OCI-M2 (cell line): Measurements from ENCODE around the gene CCBE1.
"Not testable (repeated sequence)": the region's sequence is repeated elsewhere in the genome, so short reads cannot be mapped to it uniquely, and the experiment has no call there.

Source experiments
- DNase-seq: peaks from one replicate; lab custom pipeline; 2025; ENCODE audit not compliant: unreplicated experiment; lab: John Stamatoyannopoulos, UW

The CCBE1 gene

DNA sequence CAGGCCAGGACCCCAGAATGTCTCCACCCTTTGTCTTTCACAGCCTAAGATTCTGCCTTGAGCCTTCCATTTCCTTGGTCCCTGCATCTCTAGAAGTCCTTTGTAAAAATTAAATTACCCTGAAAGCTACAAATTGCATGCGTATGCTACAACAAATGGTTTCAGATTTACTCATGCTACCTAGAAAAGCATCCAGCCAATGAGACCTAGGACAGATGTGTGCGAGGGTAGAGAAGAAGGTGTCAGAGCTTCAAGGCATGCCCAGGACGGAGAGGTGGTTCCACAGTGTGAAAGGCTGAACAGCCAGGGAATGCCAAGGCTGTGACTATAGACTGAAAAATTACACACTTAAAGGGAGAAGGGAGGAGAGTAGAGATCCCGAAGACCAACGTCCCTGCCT, 40.2 kb downstream of the CCBE1 start:
- no peak for DNase-seq

DNA sequence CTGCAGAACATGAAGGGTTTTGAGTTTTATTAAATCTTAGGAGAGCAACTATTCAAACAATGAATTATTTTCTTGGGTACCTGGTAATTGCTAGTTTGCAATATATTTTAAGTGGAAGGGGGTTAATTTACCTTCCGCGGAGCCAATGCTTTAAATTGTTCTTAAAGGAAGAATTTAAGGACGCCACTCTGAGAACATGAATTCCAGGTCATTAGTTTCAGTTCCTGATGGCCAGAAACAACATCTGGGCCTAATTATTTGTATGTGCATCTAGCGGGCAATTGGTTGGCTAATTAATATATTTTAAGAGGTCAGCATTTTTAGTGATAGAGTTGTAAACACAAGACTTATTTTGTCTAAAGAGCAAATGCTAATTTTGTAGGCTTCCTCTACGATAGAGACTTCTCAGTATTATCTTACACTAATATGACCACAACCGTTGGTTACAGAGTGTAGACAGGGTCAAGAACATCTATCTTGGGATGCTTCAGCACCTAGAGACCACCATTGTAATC, 40.8 kb downstream of the CCBE1 start:
- no peak for DNase-seq

DNA sequence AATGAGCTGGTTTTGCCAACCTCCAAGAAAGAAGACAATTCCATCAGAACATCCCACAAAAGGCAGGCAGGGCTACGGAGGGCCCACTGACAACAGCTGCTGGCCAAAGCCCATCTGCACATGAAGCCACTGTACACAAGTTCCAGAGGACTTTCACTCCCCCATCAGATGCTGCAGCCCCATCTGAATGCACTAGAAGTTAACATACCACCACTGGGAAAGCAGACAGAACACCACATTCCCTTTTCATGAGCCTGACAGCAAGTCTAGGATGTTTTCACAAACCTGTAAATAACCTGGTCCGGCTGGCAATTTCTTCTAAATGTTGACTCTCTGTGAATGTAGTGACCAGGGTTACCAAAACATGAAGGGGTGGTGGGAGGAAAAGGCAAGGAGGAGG, 41.5 kb downstream of the CCBE1 start:
- no peak for DNase-seq

DNA sequence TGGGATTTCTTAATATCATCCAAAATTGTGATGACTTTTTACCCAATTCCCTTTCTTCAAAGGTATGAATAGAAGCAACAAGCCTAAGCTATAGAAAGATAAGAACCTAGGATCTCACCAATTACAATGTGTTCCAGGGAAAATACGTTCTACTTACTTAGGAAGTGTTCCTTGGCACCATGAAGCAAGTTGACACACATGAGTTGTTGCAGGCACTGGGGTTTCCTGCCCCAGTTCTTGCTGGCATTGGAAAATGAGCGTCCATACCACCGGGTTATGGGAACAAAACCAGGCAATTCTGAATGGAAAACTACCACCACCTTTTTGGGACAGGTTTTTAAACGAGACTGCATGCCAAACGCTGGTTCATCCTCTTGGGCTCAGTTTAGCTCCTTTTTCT, 46.2 kb downstream of the CCBE1 start:
- DNase-seq = no peak

DNA sequence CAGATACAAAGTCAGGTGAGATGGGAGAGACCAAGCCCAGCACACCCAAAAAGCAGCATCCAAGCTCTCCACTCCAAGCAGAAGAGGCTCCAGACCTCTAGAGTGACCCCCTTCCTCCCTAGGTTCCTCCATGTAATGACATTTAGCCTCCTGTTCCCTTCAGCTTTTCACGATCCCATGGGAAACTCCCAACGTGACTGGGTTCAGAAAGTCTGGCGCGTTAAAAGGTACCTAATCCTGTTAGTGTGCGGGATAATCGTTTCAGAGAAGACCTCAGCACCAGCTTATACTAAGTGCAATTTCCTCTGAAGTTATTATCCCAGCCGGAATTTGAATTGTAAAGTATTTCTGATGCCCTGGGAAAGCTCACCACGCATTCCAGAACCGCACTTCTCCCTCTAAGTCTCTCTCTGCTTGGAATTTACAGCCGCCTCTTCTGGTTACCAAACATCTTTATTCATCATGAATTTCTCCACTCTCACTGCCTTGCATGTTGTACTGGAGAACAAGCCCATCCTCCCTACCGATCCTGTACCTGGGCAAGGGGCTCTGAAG, 46.9 kb downstream of the CCBE1 start:
- no peak for DNase-seq

DNA sequence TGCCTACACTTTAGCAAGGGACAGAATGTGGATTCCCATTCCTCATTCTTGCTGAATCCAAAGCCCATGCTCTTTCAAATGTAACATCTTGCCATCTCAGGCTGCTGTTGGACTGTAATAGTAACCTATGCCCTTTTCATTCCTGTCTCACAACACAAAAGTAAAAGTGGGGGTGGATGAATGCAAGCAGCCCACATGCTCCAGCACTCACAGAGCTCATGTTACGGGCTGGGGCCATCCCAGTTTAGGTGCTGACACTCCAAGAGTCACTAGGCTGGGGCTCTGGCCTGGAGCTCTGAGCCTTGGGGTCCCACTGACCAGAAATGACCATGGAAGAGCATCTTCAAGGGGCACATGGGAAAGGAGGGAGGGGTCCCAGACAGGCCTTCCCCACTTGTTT, 47.6 kb downstream of the CCBE1 start:
- DNase-seq = no peak

DNA sequence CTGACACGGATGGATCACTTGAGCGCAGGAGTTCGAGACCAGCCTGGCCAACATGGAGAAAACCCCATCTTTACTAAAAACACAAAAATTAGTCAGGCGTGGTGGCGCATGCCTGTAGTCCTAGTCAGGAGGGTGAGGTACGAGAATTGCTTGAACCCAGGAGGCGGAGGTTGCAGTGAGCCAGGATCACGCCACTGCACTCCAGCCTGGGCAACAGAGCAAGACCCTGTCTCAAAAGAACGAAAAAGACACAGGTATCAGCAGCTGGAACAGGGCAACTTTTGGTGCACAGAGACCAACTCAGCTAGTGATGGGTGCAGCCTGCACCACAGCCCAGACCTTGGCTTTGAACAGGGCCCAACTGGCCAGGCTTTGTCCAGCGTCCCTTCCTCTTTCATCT, 48.8 kb downstream of the CCBE1 start:
- DNase-seq = not testable (repeated sequence)

DNA sequence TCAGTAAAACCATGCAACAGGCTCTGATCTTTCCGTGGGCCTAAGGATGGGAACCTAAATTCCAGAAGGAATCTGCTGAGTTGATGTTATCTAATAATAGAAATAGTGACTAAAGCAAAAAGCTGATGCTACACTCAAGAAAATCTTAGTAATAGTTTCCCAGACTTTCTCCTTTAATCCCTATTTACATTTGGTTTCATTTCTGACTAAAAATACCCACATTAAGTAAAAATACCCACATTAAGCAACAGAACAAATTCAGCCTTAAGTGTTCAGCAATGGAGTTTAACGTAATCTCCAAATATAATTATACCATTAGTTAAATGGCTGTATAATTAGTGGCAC, 50.3 kb downstream of the CCBE1 start:
- DNase-seq = no peak

DNA sequence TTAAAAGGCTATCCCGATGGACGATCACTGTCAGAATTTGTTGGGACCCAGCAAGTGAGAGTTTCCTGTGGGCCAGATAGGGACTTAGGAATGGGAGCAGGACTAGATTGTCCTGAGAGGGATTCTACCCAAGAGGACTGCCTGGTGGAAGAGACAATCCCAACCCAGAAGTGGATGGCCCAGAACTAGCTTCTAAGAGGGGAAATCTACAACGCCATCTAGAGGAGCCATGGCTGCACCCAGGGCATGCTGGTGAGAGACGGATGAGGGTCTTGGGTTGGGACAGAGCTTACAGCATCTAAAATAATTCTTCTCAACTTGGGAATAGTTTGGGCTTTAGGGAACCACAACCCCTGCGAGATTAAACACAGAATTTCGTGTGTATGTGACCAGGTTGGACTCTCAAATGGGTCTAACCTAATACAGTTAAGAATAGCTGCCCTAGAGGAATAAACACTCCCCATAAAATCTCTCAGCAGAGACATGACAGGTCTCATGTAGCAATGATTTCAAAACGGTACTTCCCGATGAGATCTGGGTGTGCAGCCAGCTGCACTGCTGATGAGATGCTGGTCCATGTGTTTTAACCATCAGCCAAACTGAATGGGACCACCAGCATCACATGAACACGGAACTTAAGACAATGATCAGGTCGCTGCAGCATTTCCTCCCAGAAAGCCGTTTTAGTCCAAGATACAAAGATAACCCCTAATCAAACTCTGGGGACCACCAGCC, 50.8 kb downstream of the CCBE1 start:
- no peak for DNase-seq

DNA sequence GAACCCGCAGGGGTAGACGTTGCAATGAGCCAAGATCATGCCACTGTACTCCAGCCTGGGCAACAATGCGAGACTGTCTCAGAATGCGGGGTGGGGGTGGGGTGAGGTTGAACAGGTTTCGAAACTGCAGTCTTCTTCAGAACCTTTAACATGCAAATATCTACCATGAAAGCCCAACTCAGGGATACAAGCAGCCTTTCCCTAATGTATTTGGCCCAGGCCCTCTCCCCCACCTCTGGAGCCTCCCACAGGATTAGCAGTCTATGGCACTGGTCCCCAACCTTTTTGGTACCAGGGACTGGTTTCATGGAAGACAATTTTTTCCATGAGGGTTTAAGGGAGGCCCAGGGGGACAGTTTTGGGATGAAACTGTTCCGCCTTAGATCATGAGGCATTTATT, 53.5 kb downstream of the CCBE1 start:
- no peak for DNase-seq

DNA sequence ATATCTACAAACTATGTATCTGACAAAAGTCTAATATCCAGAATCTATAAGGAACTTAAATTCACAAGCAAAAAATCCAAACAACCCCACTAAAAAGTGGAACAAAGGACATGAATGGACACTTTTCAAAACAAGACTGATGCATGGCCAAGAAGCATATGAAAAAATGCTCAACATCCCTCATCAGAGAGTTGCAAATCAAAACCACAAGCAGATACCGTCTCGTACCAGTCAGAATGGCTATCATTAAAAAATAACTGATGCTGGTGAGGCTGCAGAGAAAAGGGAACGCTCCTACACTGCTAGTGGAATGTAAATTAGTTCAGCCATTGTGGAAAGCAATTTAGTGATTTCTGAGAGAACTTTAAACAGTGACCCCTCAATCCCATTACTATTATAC, 56.5 kb downstream of the CCBE1 start:
- DNase-seq = no peak

DNA sequence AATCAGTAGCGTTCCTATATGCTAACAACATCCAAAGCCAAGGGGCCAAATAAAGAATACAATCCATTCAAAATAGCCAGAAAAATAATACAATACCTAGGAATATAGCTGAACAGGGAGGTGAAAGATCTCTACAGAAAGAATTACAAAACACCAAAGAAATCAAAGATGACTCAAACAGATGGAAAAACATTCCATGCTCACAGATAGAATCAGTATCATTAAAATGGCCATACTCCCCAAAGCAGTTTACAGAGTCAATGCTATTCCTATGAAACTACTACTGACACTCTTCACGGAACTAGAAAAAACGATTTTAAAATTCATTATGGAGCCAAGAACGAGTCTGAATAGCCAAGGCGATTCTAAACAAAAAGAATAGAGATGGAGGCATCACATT, 57.4 kb downstream of the CCBE1 start:
- no peak for DNase-seq

DNA sequence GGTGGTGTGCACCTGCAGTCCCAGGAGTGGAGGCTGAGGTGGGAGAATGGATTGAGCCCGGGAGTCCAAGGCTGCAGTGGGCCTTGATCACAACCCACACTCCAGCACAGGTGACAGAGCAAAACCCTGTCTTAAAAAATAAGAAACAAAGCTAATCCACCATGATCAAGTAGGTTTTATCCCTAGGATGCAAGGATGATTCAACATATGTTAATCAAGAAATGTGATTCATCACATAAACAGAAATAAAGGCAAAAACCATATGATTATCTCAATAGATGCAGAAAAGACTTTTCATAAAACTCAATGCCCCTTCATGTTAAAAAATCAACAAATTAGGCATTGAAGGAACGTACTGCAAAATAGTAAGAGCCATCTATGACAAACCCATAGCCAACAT, 58.1 kb downstream of the CCBE1 start:
- DNase-seq = no peak

DNA sequence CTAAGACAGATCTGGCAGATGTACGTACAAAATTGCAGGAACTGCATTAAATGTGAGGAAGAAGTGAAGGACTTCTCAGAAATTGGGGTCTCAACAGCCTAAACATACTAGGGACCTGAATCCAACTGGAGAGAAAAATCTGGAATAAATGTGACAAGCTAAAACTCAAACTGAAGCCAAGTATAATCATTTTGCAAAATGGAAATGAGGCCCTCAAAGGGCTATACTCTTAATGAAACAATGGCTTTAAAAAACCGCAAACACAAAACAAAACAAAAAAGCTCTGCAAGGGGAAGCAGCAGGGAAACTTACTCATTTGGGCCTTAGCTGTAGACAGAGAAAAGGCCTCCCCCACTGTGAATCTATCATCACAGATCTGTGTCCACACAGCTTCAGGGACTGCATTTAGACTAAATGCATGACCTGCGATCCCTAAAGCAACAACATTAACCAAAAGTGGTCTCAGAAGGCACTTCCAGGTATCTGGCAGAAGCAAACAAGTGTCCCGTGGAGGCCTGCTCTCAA, 63.2 kb downstream of the CCBE1 start:
- no peak for DNase-seq

DNA sequence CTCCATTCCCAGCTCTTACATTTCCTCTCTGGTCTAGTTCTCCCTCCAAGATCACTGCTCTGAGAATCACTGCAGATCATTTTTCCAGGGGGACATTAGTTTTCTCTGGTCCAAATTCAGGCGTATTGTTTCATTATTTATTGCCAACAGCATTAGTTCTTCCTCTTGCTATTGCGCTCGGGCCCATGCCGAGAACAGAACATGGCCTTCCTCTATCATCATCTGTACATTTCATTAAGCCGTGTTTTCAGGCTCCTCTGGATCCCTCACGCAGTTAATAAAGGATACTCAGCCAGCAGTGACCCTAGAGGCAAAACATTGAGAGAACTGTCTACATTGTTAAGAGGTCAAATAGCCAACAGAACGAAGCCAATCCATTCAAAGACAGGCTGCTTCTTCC, 63.9 kb downstream of the CCBE1 start:
- no peak for DNase-seq

DNA sequence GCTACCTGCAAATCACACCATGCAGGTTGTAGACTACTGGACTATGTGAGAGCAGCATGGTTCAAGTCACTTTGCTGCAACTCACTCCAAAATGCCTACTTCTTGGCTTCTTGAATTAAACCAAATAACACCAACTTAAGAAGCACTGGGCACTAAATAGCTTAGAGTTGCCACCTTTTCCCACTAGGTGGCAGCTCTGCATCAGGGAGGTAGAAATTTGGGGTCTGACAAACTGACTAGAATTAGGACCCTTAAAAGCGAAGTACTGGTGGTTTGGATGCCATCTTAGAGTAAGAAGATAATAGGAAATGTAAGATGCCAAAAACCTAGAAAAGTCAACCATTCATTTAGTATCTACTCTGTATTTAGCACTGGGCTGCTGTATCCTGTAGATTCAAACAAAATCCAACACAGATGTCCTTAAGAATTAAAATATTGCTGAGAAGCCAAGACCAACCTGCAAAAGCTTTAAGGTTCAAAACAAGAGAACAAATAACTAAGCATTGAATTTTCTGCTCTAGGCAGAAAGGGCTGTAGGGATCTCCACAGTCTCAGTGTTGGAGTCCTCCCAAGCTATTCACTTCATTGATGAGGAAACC, 65.5 kb downstream of the CCBE1 start:
- DNase-seq = no peak

DNA sequence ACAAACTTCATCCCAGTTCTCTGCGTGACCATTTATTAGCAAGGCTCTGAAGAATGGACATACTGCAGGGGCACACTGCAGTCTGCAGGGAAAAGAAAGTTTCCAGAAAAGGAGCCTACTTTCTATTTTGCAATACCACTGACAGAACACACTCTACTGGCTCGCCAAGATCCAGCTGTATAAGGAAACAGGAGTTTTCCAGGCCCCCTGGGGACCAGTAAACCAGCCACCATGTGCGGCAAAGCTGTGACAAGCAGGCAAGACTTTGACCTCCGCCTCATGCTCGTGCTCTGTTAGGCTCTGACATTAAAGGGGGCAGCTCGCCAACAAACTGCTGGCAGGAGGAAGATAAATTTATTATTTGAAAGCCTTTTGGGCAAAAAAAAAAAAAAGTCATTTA, 67.3 kb downstream of the CCBE1 start:
- no peak for DNase-seq

DNA sequence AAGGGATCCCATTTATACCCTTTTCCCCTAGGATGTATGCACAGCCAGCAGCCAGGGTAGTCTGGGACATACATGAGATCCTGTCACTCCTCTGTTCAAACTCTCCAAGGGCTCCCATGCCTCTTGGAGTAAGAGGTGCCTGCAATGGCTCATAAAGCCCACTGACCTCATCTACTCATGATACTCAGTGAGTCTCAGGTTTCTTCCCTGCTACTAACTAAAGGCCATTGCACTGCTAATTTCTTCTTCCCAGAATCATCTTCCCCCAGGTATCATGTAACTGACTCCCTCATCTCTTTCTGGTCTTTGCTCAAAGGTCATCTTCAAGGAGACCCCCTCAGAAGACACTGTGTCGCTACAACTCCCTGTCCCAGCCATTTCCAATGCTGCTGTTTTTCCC, 68.2 kb downstream of the CCBE1 start:
- no peak for DNase-seq

DNA sequence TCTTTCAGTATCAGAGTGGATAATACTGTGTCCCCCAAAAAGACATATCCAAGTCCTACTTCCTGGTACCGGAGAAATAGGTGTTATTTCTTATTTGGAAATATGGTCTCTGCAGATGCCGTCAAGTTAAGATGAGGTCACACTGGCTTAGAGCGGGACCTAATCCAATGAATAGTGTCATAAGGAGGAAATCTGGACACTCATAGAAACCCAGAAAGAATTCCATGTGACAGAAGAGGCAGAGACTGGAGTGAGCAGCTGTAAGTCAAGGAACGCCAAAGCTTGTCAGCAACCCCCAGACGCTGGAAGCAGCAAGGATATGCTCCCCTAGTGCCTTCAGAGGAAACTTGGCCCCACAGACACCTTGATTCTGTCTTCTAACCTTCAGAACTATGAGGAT, 69.8 kb downstream of the CCBE1 start:
- DNase-seq = no peak

DNA sequence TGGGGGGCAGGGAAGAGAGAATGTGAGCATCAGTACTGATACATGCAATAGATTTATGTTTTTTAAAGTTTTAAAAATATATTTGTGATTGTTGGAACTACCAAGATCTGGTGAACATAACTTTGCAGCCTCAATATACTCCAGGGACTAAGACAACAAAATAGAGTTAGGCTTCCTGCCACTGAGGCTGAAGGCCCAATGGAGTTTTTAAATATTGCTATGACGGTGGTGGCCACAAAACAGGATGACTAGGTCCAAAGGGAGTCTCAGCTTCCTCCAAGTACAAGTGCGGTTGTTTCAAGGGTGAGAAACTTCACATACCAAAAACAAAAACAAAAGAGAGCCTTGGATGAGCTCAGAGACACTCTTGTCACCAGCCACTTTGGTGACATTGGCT, 72.9 kb downstream of the CCBE1 start:
- DNase-seq = no peak

DNA sequence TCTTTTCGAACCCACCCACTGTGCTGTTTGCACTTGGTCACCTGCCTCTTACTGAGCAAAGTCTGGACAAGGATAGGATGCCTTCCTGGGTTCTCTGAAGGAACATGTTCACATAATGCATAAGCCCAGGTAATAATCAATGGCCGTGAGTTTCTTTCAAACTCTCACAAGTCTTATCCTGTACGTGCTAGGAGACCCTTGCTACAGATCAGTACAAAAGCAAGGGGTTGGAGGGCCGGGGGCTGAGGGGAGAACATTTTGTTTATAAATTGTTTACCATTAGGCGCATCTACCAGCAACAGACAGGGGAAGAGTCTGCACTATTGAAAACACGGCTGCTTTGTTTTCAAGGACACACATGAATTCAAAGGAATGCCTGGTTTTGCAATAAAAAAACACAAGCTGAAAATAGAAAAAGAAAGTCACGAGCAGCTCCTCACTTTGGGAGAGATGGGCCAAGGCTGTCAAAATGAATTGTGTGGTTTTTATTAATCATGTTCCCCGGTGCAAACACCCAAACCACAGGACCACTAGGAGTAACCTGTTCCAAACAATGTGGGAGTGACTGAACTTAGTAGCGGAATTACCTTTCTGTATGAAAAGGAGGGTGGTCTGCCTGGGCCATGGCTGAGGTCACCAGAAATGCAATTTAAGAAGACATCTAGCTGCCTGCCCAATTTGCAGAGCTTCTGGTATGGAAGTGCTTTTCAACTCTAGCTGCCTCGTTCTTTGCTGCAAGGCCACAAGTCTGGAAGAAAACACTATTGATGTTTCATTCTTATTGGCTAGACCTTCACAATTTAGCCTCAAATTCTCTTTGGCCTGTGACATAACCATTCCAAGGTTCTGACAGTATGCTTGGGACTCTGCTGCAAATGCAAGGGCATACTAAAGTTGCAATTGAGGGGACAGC, 73.5 kb downstream of the CCBE1 start:
- DNase-seq = no peak
